ENCODE data around the gene CCDC71L.

CCDC71L gene

DNA sequence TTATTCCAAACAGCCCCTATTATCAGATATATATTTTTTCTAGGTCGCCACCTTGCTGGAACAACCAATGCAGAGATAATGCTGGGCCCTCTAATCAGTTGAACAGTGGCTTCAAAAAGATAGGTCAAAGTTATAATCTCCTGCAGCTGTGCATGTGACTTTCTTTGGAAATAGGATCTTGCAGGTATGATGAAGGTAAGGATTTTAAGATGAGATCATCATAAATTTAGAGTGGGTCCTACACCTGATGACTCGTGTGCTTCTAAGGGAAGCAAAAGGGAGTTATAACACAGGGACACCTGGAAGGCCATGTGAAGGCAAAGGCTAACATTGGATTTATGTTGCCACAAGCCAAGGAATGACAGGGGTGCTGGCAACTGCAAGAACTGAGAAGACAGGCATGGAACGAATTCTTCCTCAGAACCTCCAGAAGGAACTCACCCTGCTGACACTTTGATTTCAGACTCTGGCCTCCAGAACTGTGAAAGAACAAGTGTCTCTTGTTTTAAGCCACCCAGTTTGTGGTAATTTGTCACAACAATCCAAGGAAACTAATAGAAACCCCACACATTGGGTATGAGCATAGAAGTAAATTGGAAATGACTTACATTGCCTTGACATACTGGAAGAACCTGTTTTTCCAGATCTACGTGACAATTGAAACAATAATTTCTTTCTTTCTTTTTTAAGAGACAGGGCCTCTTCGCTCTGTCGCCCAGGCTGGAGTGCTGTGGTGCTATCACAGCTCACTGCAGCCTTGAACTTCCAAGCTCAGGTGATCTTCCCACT is 34.4 kb downstream of the CCDC71L start:
- TF ChIP-seq CTCF (IDR thresholded peaks at IDR 0.05; ENCODE audit: extremely low read depth, missing control alignments): no peak
- DNase-seq (ENCODE audit: low spot score): no peak

DNA sequence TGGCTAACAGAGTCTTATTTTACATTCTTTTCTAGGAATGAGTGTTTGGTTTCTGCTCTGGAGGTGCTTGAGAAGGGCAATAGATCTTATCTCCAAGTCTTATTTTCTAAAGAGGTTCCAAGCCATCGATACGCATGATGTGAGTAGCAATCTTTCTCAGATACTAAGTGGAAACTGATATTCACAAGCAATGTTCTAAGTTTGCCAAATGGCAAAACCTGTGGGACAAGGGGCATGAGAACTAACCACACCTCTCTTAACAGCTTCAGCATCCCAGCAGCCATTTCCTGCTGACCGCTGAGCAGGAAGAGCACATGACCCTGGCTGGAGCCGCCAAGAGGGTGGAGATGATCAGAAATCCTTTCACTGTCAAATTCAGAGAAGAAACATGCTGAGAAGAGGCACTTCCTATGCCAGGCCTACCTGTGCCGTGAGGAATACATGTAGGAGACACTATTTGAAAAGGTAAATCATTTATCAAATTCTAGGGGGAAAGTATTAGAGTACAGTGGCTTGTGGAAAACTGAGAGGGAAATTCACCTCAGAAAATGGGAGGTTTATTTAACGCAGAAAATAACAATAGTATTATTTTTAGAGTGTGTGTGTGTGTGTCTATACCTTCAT is 35.2 kb downstream of the CCDC71L start:
- no peak for DNase-seq (ENCODE audit: low spot score)
- TF ChIP-seq CTCF (IDR thresholded peaks at IDR 0.05; ENCODE audit: extremely low read depth, missing control alignments): no peak

GRCh38 chr7:106623853-106624252 is 37.1 kb downstream of the CCDC71L start:
- TF ChIP-seq CTCF (IDR thresholded peaks at IDR 0.05; ENCODE audit: extremely low read depth, missing control alignments): no peak
- no peak for DNase-seq (ENCODE audit: low spot score)

DNA sequence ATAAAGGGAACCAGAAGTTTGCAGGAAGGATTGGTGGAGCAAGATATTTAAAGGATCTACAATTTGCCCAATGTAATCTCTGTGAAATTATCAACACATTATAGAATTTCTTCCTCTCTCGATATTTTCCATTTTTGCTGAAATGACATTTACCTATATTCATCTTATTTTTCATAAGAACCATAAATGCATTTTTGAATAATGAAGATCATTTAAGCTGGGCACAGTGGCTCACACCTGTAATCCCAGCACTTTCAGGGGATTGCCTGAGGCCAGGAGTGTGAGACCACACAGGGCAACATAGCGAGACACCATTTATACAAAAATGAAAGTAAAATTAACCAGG is 37.7 kb downstream of the CCDC71L start:
- TF ChIP-seq CTCF (IDR thresholded peaks at IDR 0.05; ENCODE audit: extremely low read depth, missing control alignments): no peak
- DNase-seq (ENCODE audit: low spot score): no peak

DNA sequence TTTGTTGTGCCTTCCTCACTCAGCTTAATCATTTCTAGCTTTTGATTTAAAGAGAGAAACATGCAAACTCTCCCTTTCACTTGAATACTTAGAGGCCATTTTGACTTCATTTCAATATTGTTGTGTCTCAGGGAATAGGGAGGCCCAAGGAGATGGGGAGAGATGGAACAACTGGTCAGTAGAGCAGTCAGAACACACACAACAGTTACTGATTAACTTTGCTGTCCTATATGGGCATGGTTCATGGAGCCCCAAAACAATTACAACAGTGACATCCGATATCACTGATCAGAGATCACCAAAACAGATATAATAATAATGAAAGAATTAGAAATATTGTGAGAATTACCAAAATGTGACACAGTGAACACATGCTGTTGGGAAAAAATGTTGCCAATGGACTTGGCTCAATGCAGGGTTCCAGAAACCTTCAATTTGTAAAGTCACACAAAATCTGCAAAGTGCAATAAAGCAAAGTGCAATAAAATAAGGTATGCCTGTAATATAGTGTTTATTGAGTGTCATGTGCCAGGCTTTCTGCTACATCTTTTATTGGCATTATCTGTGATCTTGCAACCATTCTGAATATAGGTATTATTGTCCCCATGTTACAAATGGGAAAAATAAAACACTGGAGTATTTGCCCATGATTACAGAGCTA is 38.2 kb downstream of the CCDC71L start:
- no peak for TF ChIP-seq CTCF (IDR thresholded peaks at IDR 0.05; ENCODE audit: extremely low read depth, missing control alignments)
- no peak for DNase-seq (ENCODE audit: low spot score)

- TF ChIP-seq CTCF (IDR thresholded peaks at IDR 0.05; ENCODE audit: extremely low read depth, missing control alignments): no peak
- DNase-seq (ENCODE audit: low spot score): no peak
These were observed 39.4 kb downstream of the CCDC71L start for GRCh38 chr7:106621393-106622132.

Data from GM20000 (cell line).